Naive B cell (primary cell): ENCODE data around the gene MARK3. TPM values are rescaled to one million over a fixed set of nuclear protein-coding genes. Genes with fewer than 3 reads are reported as not detected.

ENCODE experiments used
- ATAC-seq, 2 donors: fragments of 150-1000 bp; cut with Tn5 transposase; 2 replicates each; pipeline ENCODE4 v1.10.0; 2021; ENCODE audit warnings: low read depth in 2 of 2, mild to moderate bottlenecking in 2 of 2, moderate library complexity in 2 of 2
- DNase-seq: peaks from one replicate; pipeline ENCODE4 v3.0.0; 2022
- H3K27ac Mint-ChIP-seq, 6 donors: one replicate each; pipeline ENCODE4 v1.8.0; 2020 to 2022; ENCODE audit warnings: mild to moderate bottlenecking in 6 of 6, mixed read lengths in 6 of 6, moderate library complexity in 5 of 6, inconsistent platforms in 2 of 6
- H3K27me3 Mint-ChIP-seq, 3 donors: one replicate each; pipeline ENCODE4 v1.8.0; 2021 to 2022; ENCODE audit warnings: mixed read lengths in 3 of 3, mild to moderate bottlenecking in 1 of 3
- H3K36me3 Mint-ChIP-seq, 2 donors: one replicate each; pipeline ENCODE4 v1.8.0; 2020 to 2022; ENCODE audit warnings: mixed read lengths in 2 of 2, inconsistent platforms in 1 of 2, mild to moderate bottlenecking in 1 of 2
- H3K4me1 Mint-ChIP-seq, 3 donors: one replicate each; pipeline ENCODE4 v1.8.0; 2020 to 2022; ENCODE audit warnings: mixed read lengths in 3 of 3, inconsistent platforms in 1 of 3, mild to moderate bottlenecking in 1 of 3, moderate library complexity in 1 of 3
- H3K4me3 Mint-ChIP-seq, 8 donors: one replicate each; pipeline ENCODE4 v1.8.0; 2020 to 2022; ENCODE audit warnings: mild to moderate bottlenecking in 8 of 8, mixed read lengths in 8 of 8, moderate library complexity in 8 of 8, inconsistent platforms in 2 of 8
- H3K9me3 Mint-ChIP-seq, 7 donors: one replicate each; pipeline ENCODE4 v1.8.0; 2020 to 2022; ENCODE audit warnings: mixed read lengths in 7 of 7, mild to moderate bottlenecking in 5 of 7, inconsistent platforms in 2 of 7, moderate library complexity in 1 of 7
- polyA plus RNA-seq, 6 donors: library from polyadenylated mRNA; unstranded; fragments of 300-500 nt; fragmentation: Illumina TruSeq; gene quantifications; one replicate each; pipeline ENCODE4 v1.2.3, GENCODE V29; 2021; ENCODE audit warnings: low read depth in 6 of 6

Gene MARK3
- polyA plus RNA-seq, 6 donors from 2014 or later, result 31.4 to 61.4 (median 34.6) TPM

- Mint-ChIP-seq H3K27ac (peak overlapping the region in 1 of 6 donors; percentile 49), H3K9me3 (no peaks in the 10 kb centered on the region), H3K27me3 (no peaks in the 10 kb centered on the region), H3K4me3 (no peak overlapping the region), H3K36me3 (peaks cover 4 to 8% of the 10 kb centered on the region in 2 donors), H3K4me1 (peaks cover 7 to 18% (median 14%) of the 10 kb centered on the region in 3 donors)
- DNase-seq (no peak), ATAC-seq (no peak)
Measured at GRCh38 chr14:103408491-103409155, 23.4 kb downstream of the MARK3 start.

- H3K27me3 Mint-ChIP-seq, result no peaks in the 10 kb centered on the region
- ATAC-seq, result no peak
- no peak overlapping the region for H3K4me3 Mint-ChIP-seq
- no peaks in the 10 kb centered on the region for H3K9me3 Mint-ChIP-seq
- no peak for DNase-seq
- H3K4me1 Mint-ChIP-seq, result peaks cover 24 to 28% (median 26%) of the 10 kb centered on the region in 3 donors
- H3K36me3 Mint-ChIP-seq, result peaks cover 5 to 17% of the 10 kb centered on the region in 2 donors
- no peak overlapping the region for H3K27ac Mint-ChIP-seq
Measured at GRCh38 chr14:103416916-103417315, 31.7 kb downstream of the MARK3 start.

- Mint-ChIP-seq H3K4me1 (peaks cover 28 to 33% (median 30%) of the 10 kb centered on the region in 3 donors), H3K9me3 (no peaks in the 10 kb centered on the region), H3K27ac (peak overlapping the region in 2 of 6 donors; percentile 53 to 65), H3K4me3 (no peak overlapping the region), H3K27me3 (no peaks in the 10 kb centered on the region), H3K36me3 (peaks cover 5 to 17% of the 10 kb centered on the region in 2 donors)
- ATAC-seq (no peak), DNase-seq (no peak)
Measured at GRCh38 chr14:103418481-103418818, 33.2 kb downstream of the MARK3 start.

GRCh38 chr14:103421556-103421955 lies 36.3 kb downstream of the MARK3 start:
- Mint-ChIP-seq H3K27ac (peak overlapping the region in 2 of 6 donors; percentile 47 to 89), H3K27me3 (no peaks in the 10 kb centered on the region), H3K4me3 (no peak overlapping the region), H3K9me3 (no peaks in the 10 kb centered on the region), H3K36me3 (peaks cover 5% of the 10 kb centered on the region in 2 donors), H3K4me1 (peaks cover 19 to 35% (median 24%) of the 10 kb centered on the region in 3 donors)
- no peak for DNase-seq
- no peak for ATAC-seq

- Mint-ChIP-seq H3K4me1 (peaks cover 13 to 36% (median 17%) of the 10 kb centered on the region in 3 donors), H3K9me3 (no peaks in the 10 kb centered on the region), H3K27ac (no peak overlapping the region), H3K4me3 (no peak overlapping the region), H3K27me3 (no peaks in the 10 kb centered on the region), H3K36me3 (peaks cover 0 to 2% of the 10 kb centered on the region in 2 donors)
- no peak for DNase-seq
- ATAC-seq, result no peak
Measured at GRCh38 chr14:103423050-103423461, 37.8 kb downstream of the MARK3 start.

GRCh38 chr14:103427485-103428443 lies 42.5 kb downstream of the MARK3 start:
- Mint-ChIP-seq H3K27ac (peak overlapping the region in 2 of 6 donors; percentile 26 to 29), H3K27me3 (no peaks in the 10 kb centered on the region), H3K4me3 (peak overlapping the region in 1 of 8 donors; percentile 33), H3K9me3 (no peaks in the 10 kb centered on the region), H3K36me3 (no peaks in the 10 kb centered on the region), H3K4me1 (peaks cover 19 to 31% (median 22%) of the 10 kb centered on the region in 3 donors)
- ATAC-seq, result no peak
- DNase-seq, result no peak

- DNase-seq (no peak), ATAC-seq (peak in 1 of 2 donors; percentile 40)
- Mint-ChIP-seq H3K4me1 (peaks cover 18 to 31% (median 25%) of the 10 kb centered on the region in 3 donors), H3K27ac (peak overlapping the region in 5 of 6 donors; percentile 13 to 83 (median 59)), H3K4me3 (no peak overlapping the region), H3K27me3 (no peaks in the 10 kb centered on the region), H3K9me3 (no peaks in the 10 kb centered on the region), H3K36me3 (no peaks in the 10 kb centered on the region)
Measured at GRCh38 chr14:103428723-103429556, 43.7 kb downstream of the MARK3 start.

- Mint-ChIP-seq H3K27ac (peak overlapping the region in 1 of 6 donors; percentile 26), H3K27me3 (no peaks in the 10 kb centered on the region), H3K9me3 (no peaks in the 10 kb centered on the region), H3K36me3 (no peaks in the 10 kb centered on the region), H3K4me1 (peaks cover 18 to 28% (median 24%) of the 10 kb centered on the region in 3 donors), H3K4me3 (no peak overlapping the region)
- DNase-seq (no peak), ATAC-seq (no peak)
Measured at GRCh38 chr14:103430358-103430757, 45.1 kb downstream of the MARK3 start.

- Mint-ChIP-seq H3K27ac (peak overlapping the region in 2 of 6 donors; percentile 67 to 80), H3K27me3 (no peaks in the 10 kb centered on the region), H3K9me3 (no peaks in the 10 kb centered on the region), H3K36me3 (no peaks in the 10 kb centered on the region), H3K4me3 (no peak overlapping the region), H3K4me1 (peaks cover 23 to 25% (median 24%) of the 10 kb centered on the region in 3 donors)
- DNase-seq (no peak), ATAC-seq (no peak)
Measured at GRCh38 chr14:103432627-103433026, 47.4 kb downstream of the MARK3 start.

- no peaks in the 10 kb centered on the region for H3K36me3 Mint-ChIP-seq
- peak overlapping the region in 2 of 6 donors; percentile 3 to 20 for H3K27ac Mint-ChIP-seq
- H3K4me1 Mint-ChIP-seq, result peaks cover 15 to 22% (median 15%) of the 10 kb centered on the region in 3 donors
- no peaks in the 10 kb centered on the region for H3K27me3 Mint-ChIP-seq
- no peak overlapping the region for H3K4me3 Mint-ChIP-seq
- no peaks in the 10 kb centered on the region for H3K9me3 Mint-ChIP-seq
- no peak for ATAC-seq
- DNase-seq, result no peak
Measured at GRCh38 chr14:103433916-103434563, 48.8 kb downstream of the MARK3 start.

GRCh38 chr14:103434868-103435442 lies 49.7 kb downstream of the MARK3 start:
- H3K27ac Mint-ChIP-seq, result peak overlapping the region in 2 of 6 donors; percentile 20 to 60
- H3K9me3 Mint-ChIP-seq, result no peaks in the 10 kb centered on the region
- ATAC-seq, result no peak
- H3K4me1 Mint-ChIP-seq, result peaks cover 13 to 16% (median 15%) of the 10 kb centered on the region in 3 donors
- H3K27me3 Mint-ChIP-seq, result no peaks in the 10 kb centered on the region
- no peak for DNase-seq
- H3K36me3 Mint-ChIP-seq, result no peaks in the 10 kb centered on the region
- no peak overlapping the region for H3K4me3 Mint-ChIP-seq

GRCh38 chr14:103436533-103436932 lies 51.3 kb downstream of the MARK3 start:
- Mint-ChIP-seq H3K9me3 (no peaks in the 10 kb centered on the region), H3K27ac (peak overlapping the region in 2 of 6 donors; percentile 59 to 96), H3K27me3 (no peaks in the 10 kb centered on the region), H3K4me3 (no peak overlapping the region), H3K36me3 (no peaks in the 10 kb centered on the region), H3K4me1 (peaks cover 12 to 13% (median 13%) of the 10 kb centered on the region in 3 donors)
- DNase-seq (no peak), ATAC-seq (no peak)
